ENCODE data around the gene USH1C.

USH1C gene

DNA sequence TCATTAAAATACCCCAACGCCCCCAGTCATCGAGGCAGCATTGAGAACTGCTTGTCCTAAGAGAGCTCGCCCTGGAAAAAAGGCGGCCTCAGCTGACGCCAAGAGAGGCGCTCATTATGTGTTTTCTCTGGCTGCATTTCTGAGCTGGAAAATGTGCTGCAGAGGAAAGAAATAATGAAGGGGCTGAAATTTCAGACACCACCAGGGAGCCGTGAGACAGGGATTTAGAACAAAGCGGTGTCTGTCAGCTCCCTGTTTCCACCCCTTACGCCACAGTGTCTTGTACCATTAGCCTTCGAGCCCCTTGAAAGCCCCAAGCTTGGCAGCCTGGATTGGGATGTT, 14.4 kb downstream of the USH1C start:
- no peaks in the 10 kb centered on the region for H3K4me1 ChIP-seq (ENCODE audit: control insufficient read depth, insufficient read depth, low read length)
- H3K9me3 ChIP-seq (replicated peaks; ENCODE audit: low read length) = no peaks in the 10 kb centered on the region
- H3K36me3 ChIP-seq (ENCODE audit: insufficient read depth, low read length) = no peaks in the 10 kb centered on the region
- H3K4me2 ChIP-seq (ENCODE audit: low read length) = no peak overlapping the region
- H3K27me3 ChIP-seq (ENCODE audit: control insufficient read depth, insufficient read depth, low read length) = peaks cover 67% of the 10 kb centered on the region
- H3K4me3 ChIP-seq (ENCODE audit: low read length) = no peak overlapping the region
- H3K9ac ChIP-seq (ENCODE audit: low read depth, low read length) = no peak overlapping the region

GRCh38 chr11:17528906-17529843, 15.0 kb downstream of the USH1C start:
- no peaks in the 10 kb centered on the region for H3K4me1 ChIP-seq (ENCODE audit: control insufficient read depth, insufficient read depth, low read length)
- no peak overlapping the region for H3K9ac ChIP-seq (ENCODE audit: low read depth, low read length)
- H3K36me3 ChIP-seq (ENCODE audit: insufficient read depth, low read length) = no peaks in the 10 kb centered on the region
- H3K4me3 ChIP-seq (ENCODE audit: low read length) = no peak overlapping the region
- H3K27me3 ChIP-seq (ENCODE audit: control insufficient read depth, insufficient read depth, low read length) = peaks cover 69% of the 10 kb centered on the region
- H3K9me3 ChIP-seq (replicated peaks; ENCODE audit: low read length) = no peaks in the 10 kb centered on the region
- no peak overlapping the region for H3K4me2 ChIP-seq (ENCODE audit: low read length)

- Histone ChIP-seq H3K4me2 (ENCODE audit: low read length) (no peak overlapping the region), H3K4me3 (ENCODE audit: low read length) (no peak overlapping the region), H3K27me3 (ENCODE audit: control insufficient read depth, insufficient read depth, low read length) (peaks cover 68% of the 10 kb centered on the region), H3K4me1 (ENCODE audit: control insufficient read depth, insufficient read depth, low read length) (no peaks in the 10 kb centered on the region), H3K9me3 (replicated peaks; ENCODE audit: low read length) (no peaks in the 10 kb centered on the region), H3K9ac (ENCODE audit: low read depth, low read length) (no peak overlapping the region), H3K36me3 (ENCODE audit: insufficient read depth, low read length) (no peaks in the 10 kb centered on the region)
Measured at GRCh38 chr11:17528181-17528691, 16.0 kb downstream of the USH1C start.

GRCh38 chr11:17527628-17527995, 16.6 kb downstream of the USH1C start:
- Histone ChIP-seq H3K9me3 (replicated peaks; ENCODE audit: low read length) (no peaks in the 10 kb centered on the region), H3K4me3 (ENCODE audit: low read length) (no peak overlapping the region), H3K4me2 (ENCODE audit: low read length) (no peak overlapping the region), H3K27me3 (ENCODE audit: control insufficient read depth, insufficient read depth, low read length) (peaks cover 66% of the 10 kb centered on the region), H3K4me1 (ENCODE audit: control insufficient read depth, insufficient read depth, low read length) (no peaks in the 10 kb centered on the region), H3K9ac (ENCODE audit: low read depth, low read length) (no peak overlapping the region), H3K36me3 (ENCODE audit: insufficient read depth, low read length) (no peaks in the 10 kb centered on the region)

- H3K9me3 ChIP-seq (replicated peaks; ENCODE audit: low read length) = no peaks in the 10 kb centered on the region
- peaks cover 63% of the 10 kb centered on the region for H3K27me3 ChIP-seq (ENCODE audit: control insufficient read depth, insufficient read depth, low read length)
- no peaks in the 10 kb centered on the region for H3K4me1 ChIP-seq (ENCODE audit: control insufficient read depth, insufficient read depth, low read length)
- no peak overlapping the region for H3K4me3 ChIP-seq (ENCODE audit: low read length)
- H3K4me2 ChIP-seq (ENCODE audit: low read length) = no peak overlapping the region
- H3K36me3 ChIP-seq (ENCODE audit: insufficient read depth, low read length) = no peaks in the 10 kb centered on the region
- H3K9ac ChIP-seq (ENCODE audit: low read depth, low read length) = no peak overlapping the region
Measured at GRCh38 chr11:17526931-17527627, 17.1 kb downstream of the USH1C start.

DNA sequence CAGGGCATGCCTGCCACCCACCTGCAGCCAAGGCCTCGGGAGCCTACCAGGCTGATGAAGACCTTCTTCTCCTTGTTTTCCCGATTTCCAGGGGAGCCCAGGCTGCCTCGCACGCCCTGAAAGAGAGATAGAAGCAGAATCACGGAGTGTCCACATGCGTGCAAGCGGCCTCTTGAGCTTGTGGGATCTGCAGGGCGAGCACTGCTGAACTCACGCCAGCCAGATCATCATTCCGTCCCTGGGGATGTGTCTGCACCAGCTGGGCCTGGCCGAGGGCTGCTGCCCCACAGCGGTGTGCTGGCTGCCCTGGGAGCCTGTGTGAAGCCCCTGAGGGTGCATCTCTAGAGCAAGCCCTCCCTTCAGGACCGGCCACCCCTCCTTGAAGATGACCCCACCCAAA, 17.9 kb downstream of the USH1C start:
- no peaks in the 10 kb centered on the region for H3K36me3 ChIP-seq (ENCODE audit: insufficient read depth, low read length)
- no peaks in the 10 kb centered on the region for H3K9me3 ChIP-seq (replicated peaks; ENCODE audit: low read length)
- no peak overlapping the region for H3K9ac ChIP-seq (ENCODE audit: low read depth, low read length)
- H3K4me3 ChIP-seq (ENCODE audit: low read length) = no peak overlapping the region
- peaks cover 55% of the 10 kb centered on the region for H3K27me3 ChIP-seq (ENCODE audit: control insufficient read depth, insufficient read depth, low read length)
- no peaks in the 10 kb centered on the region for H3K4me1 ChIP-seq (ENCODE audit: control insufficient read depth, insufficient read depth, low read length)
- H3K4me2 ChIP-seq (ENCODE audit: low read length) = no peak overlapping the region

DNA sequence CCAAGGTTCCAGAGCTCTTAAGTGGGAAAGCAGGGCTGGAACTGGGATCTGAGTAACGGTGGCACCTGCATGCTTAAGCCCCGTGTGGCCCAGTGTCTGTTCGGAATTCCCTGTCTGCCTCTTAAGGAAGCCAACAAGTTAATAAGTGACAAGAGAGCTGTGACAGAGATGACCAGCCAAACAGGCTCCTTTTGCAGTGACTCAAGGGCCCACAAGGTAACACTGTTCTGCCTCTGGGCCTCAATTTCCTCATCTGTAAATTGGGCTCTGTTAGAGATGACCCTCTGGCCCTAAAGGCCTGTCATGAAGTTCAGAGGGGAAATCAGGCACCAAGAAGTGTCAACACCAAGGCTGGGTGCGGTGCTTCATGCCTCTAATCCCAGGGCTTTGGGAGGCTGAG, 18.6 kb downstream of the USH1C start:
- H3K9me3 ChIP-seq (replicated peaks; ENCODE audit: low read length) = no peaks in the 10 kb centered on the region
- H3K4me3 ChIP-seq (ENCODE audit: low read length) = no peak overlapping the region
- no peaks in the 10 kb centered on the region for H3K36me3 ChIP-seq (ENCODE audit: insufficient read depth, low read length)
- H3K27me3 ChIP-seq (ENCODE audit: control insufficient read depth, insufficient read depth, low read length) = peaks cover 52% of the 10 kb centered on the region
- H3K4me1 ChIP-seq (ENCODE audit: control insufficient read depth, insufficient read depth, low read length) = no peaks in the 10 kb centered on the region
- H3K4me2 ChIP-seq (ENCODE audit: low read length) = no peak overlapping the region
- no peak overlapping the region for H3K9ac ChIP-seq (ENCODE audit: low read depth, low read length)

DNA sequence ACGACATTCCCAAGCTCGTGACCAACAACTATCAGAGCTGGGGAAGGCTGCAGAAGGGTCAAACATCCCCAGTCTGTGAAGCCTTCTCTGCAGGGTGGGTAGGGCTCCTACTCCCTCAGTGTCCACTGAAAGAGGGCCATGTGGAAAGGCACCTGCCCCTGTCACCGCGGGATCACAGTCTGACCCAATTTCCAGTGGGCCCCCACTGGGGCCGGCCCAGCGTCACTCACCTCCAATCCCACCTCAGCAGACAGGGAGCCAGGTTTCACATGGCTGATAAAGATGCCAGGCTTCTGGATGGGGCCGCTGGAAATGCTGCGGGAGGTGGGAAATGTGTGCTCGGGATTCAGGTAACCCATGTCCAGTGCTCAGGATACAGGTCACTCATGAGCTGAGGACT, 20.0 kb downstream of the USH1C start:
- H3K36me3 ChIP-seq (ENCODE audit: insufficient read depth, low read length) = no peaks in the 10 kb centered on the region

DNA sequence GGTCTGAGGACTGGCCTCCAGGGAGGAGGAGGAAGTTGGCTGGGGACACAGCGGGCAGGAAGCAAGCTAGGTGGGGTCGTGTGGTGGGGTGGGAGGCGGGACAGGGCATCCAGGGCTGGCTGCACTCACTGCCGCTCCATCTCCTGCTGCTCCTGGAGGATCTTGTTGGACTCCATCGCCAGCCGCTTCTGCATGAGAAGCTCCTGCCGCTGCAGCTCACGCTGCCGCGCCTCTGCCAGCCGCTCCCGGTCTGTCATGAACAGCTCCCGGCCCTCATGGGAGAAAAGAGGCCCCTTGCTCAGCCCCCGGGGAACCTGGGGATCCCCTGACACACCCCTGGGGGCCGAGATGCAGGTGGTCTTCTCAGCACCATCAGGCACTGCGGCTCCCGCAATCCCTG, 21.6 kb downstream of the USH1C start:
- no peak overlapping the region for H3K4me3 ChIP-seq (ENCODE audit: low read length)
- H3K36me3 ChIP-seq (ENCODE audit: insufficient read depth, low read length) = no peaks in the 10 kb centered on the region
- H3K9ac ChIP-seq (ENCODE audit: low read depth, low read length) = no peak overlapping the region
- H3K9me3 ChIP-seq (replicated peaks; ENCODE audit: low read length) = no peaks in the 10 kb centered on the region
- H3K4me2 ChIP-seq (ENCODE audit: low read length) = no peak overlapping the region
- no peaks in the 10 kb centered on the region for H3K4me1 ChIP-seq (ENCODE audit: control insufficient read depth, insufficient read depth, low read length)
- peaks cover 56% of the 10 kb centered on the region for H3K27me3 ChIP-seq (ENCODE audit: control insufficient read depth, insufficient read depth, low read length)

More for the DNA sequence above, 20.0 kb downstream of the USH1C start:
- H3K9me3 ChIP-seq (replicated peaks; ENCODE audit: low read length) = no peaks in the 10 kb centered on the region
- H3K4me2 ChIP-seq (ENCODE audit: low read length) = no peak overlapping the region
- no peaks in the 10 kb centered on the region for H3K4me1 ChIP-seq (ENCODE audit: control insufficient read depth, insufficient read depth, low read length)
- H3K27me3 ChIP-seq (ENCODE audit: control insufficient read depth, insufficient read depth, low read length) = peaks cover 51% of the 10 kb centered on the region
- no peak overlapping the region for H3K4me3 ChIP-seq (ENCODE audit: low read length)
- H3K9ac ChIP-seq (ENCODE audit: low read depth, low read length) = no peak overlapping the region

GRCh38 chr11:17521106-17521900, 22.9 kb downstream of the USH1C start:
- H3K4me3 ChIP-seq (ENCODE audit: low read length) = no peak overlapping the region
- no peaks in the 10 kb centered on the region for H3K4me1 ChIP-seq (ENCODE audit: control insufficient read depth, insufficient read depth, low read length)
- H3K36me3 ChIP-seq (ENCODE audit: insufficient read depth, low read length) = no peaks in the 10 kb centered on the region
- H3K9ac ChIP-seq (ENCODE audit: low read depth, low read length) = no peak overlapping the region
- no peak overlapping the region for H3K4me2 ChIP-seq (ENCODE audit: low read length)
- H3K9me3 ChIP-seq (replicated peaks; ENCODE audit: low read length) = no peaks in the 10 kb centered on the region
- peaks cover 68% of the 10 kb centered on the region for H3K27me3 ChIP-seq (ENCODE audit: control insufficient read depth, insufficient read depth, low read length)
